NCI-H1105 treated with DMSO at 0.1 percent for 48 hours (cell line): Measurements from ENCODE around the gene ITPRIPL1.

Experiments used
- DNase-seq: peaks from one replicate; lab custom pipeline; 2025; lab: John Stamatoyannopoulos, UW

ITPRIPL1 gene

DNA sequence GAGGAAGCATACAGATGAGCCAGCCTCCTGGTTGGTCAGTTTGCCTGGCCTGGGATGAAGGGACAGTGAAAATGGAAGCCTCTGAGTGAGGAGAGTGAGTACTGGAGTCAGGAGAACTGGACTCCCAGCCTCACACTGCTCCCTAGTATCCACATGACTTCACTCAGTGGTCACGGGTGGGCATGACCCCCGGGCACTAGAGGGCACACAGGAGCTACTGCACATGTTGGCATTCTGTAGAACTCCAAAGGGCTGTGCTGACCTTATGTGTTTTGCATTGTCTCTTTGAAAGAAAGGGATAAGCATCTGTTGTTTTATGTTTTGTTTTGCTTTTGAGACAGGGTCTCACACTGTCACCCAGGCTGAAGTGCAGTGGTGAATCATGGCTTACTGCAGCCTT is 34.2 kb downstream of the ITPRIPL1 start:
- DNase-seq: peak; percentile 8

DNA sequence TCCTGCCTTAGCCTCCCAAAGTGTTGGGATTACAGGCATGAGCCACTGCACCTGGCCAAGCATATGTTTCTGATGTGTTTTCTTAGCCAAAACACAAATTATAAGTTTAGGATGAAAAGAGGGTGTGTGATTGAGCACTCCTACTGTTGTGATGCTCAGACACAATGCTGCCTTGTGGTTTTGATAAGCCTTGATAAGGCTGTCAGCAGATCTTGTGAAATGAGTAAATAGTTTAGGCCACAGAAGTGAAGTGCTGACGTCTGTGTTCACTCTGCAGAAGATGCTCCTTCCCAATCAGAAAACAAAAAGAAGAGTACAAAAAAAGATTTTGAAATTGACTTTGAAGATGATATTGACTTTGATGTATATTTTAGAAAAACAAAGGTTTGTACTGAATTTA is 34.7 kb downstream of the ITPRIPL1 start:
- DNase-seq: no peak

DNA sequence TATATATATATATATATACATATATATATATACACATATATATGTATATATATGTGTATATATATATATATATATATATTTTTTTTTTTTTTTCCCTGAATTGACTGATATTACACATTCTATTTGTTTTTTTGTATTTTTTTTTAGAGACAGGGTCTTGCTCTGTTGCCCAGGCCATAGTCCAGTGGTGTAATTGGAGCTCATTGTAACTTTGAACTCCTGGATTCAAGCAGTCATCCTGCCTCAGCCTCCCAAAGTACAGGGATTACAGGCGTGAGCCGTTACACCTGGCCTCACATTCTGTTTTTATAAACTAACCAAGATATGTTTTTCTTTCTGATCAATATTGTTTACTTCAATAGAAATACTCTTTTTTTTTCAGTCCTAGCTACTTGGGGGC is 36.6 kb downstream of the ITPRIPL1 start:
- no peak for DNase-seq

DNA sequence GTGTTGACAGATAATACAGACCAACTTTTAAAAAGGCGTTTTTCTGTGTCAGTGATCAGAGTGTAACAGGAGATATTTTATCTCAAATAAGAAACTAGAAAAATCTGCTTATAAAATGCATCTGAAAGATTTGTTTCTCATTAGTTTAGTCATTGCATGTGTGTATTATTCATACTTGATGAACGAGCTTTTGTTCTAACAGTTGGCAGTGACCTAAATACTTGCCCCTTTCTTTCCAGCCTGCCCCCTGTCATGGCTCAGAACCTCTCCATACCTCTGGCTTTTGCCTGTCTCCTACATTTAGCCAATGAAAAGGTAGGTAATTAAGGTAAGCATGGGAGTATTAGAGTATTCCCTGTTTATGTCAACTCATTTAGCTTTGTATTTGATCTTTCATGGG is 44.1 kb downstream of the ITPRIPL1 start:
- no peak for DNase-seq

DNA sequence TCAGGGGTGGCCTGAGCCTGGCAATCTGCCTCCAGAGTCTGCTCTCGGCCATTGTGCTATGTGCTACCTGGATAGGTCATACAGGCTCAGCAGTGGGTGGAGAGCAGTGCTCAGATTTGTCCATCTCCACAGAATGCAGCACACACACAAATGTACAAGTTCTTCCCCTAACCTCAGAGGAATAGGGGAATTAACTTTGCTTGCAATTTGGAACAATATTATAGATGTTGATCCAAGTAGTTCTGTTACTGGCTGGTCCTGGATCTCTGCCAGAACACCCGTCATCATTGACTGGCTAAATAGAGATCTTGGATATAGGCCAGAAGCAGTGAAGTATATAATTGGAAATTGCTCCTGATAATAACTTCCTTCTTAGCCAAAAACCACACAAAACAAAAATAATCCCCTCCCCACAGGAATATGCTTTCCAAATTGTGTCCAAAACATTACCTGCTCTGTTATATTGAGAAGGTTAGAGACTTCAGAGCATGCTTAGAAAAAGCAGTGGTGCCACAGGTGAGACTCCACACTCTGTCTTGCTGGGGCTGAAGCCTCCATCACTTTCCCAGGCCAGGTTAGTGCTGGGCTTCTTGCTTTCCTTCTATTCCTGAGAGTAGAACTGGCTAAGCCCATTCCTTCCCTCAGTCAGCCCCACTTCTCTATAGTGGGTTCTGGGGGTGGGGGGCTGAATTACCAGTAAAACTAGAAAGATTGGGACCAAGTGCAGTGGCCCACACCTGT is 49.3 kb downstream of the ITPRIPL1 start:
- DNase-seq: peak; percentile 97
